ENCODE results near the gene SART3. TPM values are rescaled to one million over a fixed set of nuclear protein-coding genes. Genes with fewer than 3 reads are reported as not detected.
A peak's percentile ranks its signal among the peaks of the same experiment; 100 is the strongest.
"Not testable (repeated sequence)": the region's sequence is repeated elsewhere in the genome, so short reads cannot be mapped to it uniquely, and the experiment has no call there.

The SART3 gene
- total and polyA plus RNA-seq, 10 of the 15 experiments (the other 5 are each of a cell fraction or from before 2014, with no cell fraction given): 8.8 to 179 (median 54.9) TPM

DNA sequence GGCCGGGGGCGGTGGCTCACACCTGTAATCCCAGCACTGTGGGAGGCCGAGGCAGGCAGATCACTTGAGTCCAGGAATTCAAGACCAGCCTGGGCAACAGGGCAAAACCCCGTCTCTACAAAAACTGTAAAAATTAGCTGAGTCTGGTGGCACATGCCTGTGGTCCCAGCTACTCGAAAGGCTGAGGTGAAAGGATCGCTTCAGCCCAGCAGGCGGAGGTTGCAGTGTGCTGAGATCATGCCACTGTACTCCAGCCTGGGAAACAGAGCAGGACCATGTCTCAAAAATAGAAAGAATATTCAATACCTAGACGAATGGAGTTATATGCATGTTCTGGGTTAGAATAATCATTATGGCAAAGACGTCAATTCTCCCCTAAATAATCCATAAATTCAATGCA is 5.6 kb downstream of the SART3 start:
- intact Hi-C loops (cut with micrococcal nuclease; ENCODE audit: unreplicated experiment); H3K9ac ChIP-seq (ENCODE audit: control insufficient read depth, insufficient read depth, low read length); H3K27ac ChIP-seq (ENCODE audit: control insufficient read depth, insufficient read depth); H3K4me1 ChIP-seq (ENCODE audit: control insufficient read depth, insufficient read depth, low read length); DNase-seq (ENCODE audit: low read depth, low spot score); FAIRE-seq; BruUV-seq (replicated peaks); H4K20me1 ChIP-seq (ENCODE audit: control insufficient read depth, insufficient read depth); H3K9me3 ChIP-seq (replicated peaks; ENCODE audit: control insufficient read depth, insufficient read depth, low read length); in situ Hi-C loops (cut with MboI); H2AFZ ChIP-seq (ENCODE audit: control insufficient read depth, low read depth, low read length); H3K4me2 ChIP-seq (ENCODE audit: control insufficient read depth, insufficient read depth); H3K27me3 ChIP-seq (replicated peaks in 1 of 2; ENCODE audit: control insufficient read depth in 2 of 2, insufficient read depth in 2 of 2, low read length in 1 of 2): not testable (repeated sequence)
- Histone ChIP-seq H3K36me3 (ENCODE audit: control insufficient read depth in 2 of 2, insufficient read depth in 2 of 2, low read length in 1 of 2) (peaks cover 0 to 19% of the 10 kb centered on the region in 2 experiments; a peak in 2 of 4 replicates), H3K4me3 (peak overlapping the region; percentile 22; the same call in 1 of the 2 replicates), H3K79me2 (ENCODE audit: control insufficient read depth, insufficient read depth, low read length) (peaks cover 93% of the 10 kb centered on the region)
- POLR2A ChIA-PET: interaction anchor here (0.7 to 1.9 kb wide), 3 partner anchors 14 to 958 kb away, joined by 3 to 8 read pairs (median 3); no protein-coding TSS in a partner anchor
- SMC1A ChIA-PET (ENCODE audit: uncharacterized antibody, unreplicated experiment): interaction anchor here (1.0 to 26.5 kb wide), 10 partner anchors 9 to 108 kb away, joined by 3 to 718 read pairs (median 4); no protein-coding TSS in a partner anchor
- ATAC-seq: 0 out of 3 replicates have a peak, but pooled peaks have one; percentile 12
- 91% methylated on average over 9 of the region's 9 CpGs for WGBS (ENCODE audit: insufficient coverage, insufficient replicate concordance, low lambda C conversion rate, missing lambda C conversion rate)
- CTCF ChIA-PET: interaction anchor here (0.6 to 2.1 kb wide), 6 partner anchors 10 to 823 kb away, joined by 3 to 9 read pairs (median 5); no protein-coding TSS in a partner anchor
- RAD21 ChIA-PET (ENCODE audit: unreplicated experiment): interaction anchor here (0.9 to 23.0 kb wide), 2 partner anchors 13 to 79 kb away, joined by 3 to 413 read pairs; partner anchors contain the start of gene SELPLG
- TF ChIP-seq, protein P1, sequence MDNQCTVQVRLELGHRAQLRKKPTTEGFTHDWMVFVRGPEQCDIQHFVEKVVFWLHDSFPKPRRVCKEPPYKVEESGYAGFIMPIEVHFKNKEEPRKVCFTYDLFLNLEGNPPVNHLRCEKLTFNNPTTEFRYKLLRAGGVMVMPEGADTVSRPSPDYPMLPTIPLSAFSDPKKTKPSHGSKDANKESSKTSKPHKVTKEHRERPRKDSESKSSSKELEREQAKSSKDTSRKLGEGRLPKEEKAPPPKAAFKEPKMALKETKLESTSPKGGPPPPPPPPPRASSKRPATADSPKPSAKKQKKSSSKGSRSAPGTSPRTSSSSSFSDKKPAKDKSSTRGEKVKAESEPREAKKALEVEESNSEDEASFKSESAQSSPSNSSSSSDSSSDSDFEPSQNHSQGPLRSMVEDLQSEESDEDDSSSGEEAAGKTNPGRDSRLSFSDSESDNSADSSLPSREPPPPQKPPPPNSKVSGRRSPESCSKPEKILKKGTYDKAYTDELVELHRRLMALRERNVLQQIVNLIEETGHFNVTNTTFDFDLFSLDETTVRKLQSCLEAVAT (IDR thresholded peaks at IDR 0.05): peak; percentile 52; the same call in 1 of the 2 replicates

DNA sequence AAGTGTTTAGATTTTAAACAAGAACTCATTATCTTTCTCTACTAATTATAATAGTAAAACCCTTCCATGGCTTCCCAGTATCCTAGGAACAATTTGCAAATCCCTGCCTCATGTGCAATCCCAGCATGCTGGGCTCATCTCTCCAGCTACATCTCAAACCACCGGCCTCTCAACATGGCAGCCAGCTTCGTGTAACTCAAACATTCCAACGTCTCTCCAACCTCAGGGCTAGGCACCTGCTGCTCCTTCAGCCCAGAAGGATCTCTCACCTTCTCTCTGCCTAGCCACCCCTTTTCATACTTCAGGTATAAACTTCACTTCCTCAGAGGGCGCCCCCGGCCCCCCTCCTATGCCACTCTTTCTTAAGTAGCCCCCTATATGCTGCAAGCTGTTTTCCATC is 7.2 kb downstream of the SART3 start:
- Histone ChIP-seq H3K79me2 (ENCODE audit: control insufficient read depth, insufficient read depth, low read length) (peaks cover 94% of the 10 kb centered on the region), H3K9me3 (replicated peaks; ENCODE audit: control insufficient read depth, insufficient read depth, low read length) (no peaks in the 10 kb centered on the region), H3K4me3 (0 out of 2 replicates have a peak overlapping the region, but pooled peaks have one; percentile 18), H3K27ac (ENCODE audit: control insufficient read depth, insufficient read depth) (no peak overlapping the region), H3K27me3 (replicated peaks in 1 of 2; ENCODE audit: control insufficient read depth in 2 of 2, insufficient read depth in 2 of 2, low read length in 1 of 2) (no peaks in the 10 kb centered on the region), H3K4me2 (ENCODE audit: control insufficient read depth, insufficient read depth) (0 out of 2 replicates have a peak overlapping the region, but pooled peaks have one; percentile 5), H2AFZ (ENCODE audit: control insufficient read depth, low read depth, low read length) (no peak overlapping the region), H4K20me1 (ENCODE audit: control insufficient read depth, insufficient read depth) (no peaks in the 10 kb centered on the region; the same call in 1 of the 2 replicates), H3K36me3 (ENCODE audit: control insufficient read depth in 2 of 2, insufficient read depth in 2 of 2, low read length in 1 of 2) (peaks cover 0 to 19% of the 10 kb centered on the region in 2 experiments; a peak in 2 of 4 replicates), H3K4me1 (ENCODE audit: control insufficient read depth, insufficient read depth, low read length) (peaks cover 19% of the 10 kb centered on the region), H3K9ac (ENCODE audit: control insufficient read depth, insufficient read depth, low read length) (no peak overlapping the region)
- ATAC-seq: no peak
- ChIA-PET CTCF (interaction anchor here (1.2 to 1.7 kb wide), 2 partner anchors 8 to 12 kb away, joined by 4 read pairs; partner anchors contain the start of gene SART3), RAD21 (ENCODE audit: unreplicated experiment) (interaction anchor here (1.5 kb wide), 1 partner anchor 65 kb away, joined by 4 read pairs; no protein-coding TSS in a partner anchor), POLR2A (interaction anchor here (0.6 kb wide), 1 partner anchor 135 kb away, joined by 4 read pairs; no protein-coding TSS in a partner anchor), SMC1A (ENCODE audit: uncharacterized antibody, unreplicated experiment) (interaction anchor here (26.5 kb wide), 1 partner anchor 64 kb away, joined by 718 read pairs; no protein-coding TSS in a partner anchor)
- DNase-seq (ENCODE audit: low read depth, low spot score): no peak
- intact Hi-C loops (cut with micrococcal nuclease; ENCODE audit: unreplicated experiment): no loop called here
- no peak for TF ChIP-seq BACH1 (IDR thresholded peaks at IDR 0.05; ENCODE audit: borderline replicate concordance)
- no peak for TF ChIP-seq MTA2 (IDR thresholded peaks at IDR 0.05; ENCODE audit: low read depth)
- TF ChIP-seq ZSCAN29 (IDR thresholded peaks at IDR 0.05): no peak
- TF ChIP-seq, protein P2, sequence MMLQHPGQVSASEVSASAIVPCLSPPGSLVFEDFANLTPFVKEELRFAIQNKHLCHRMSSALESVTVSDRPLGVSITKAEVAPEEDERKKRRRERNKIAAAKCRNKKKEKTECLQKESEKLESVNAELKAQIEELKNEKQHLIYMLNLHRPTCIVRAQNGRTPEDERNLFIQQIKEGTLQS (IDR thresholded peaks at IDR 0.05; ENCODE audit: borderline replicate concordance, extremely low read depth, low read depth, low read length): no peak
- WGBS (ENCODE audit: insufficient coverage, insufficient replicate concordance, low lambda C conversion rate, missing lambda C conversion rate): 98% methylated on average over 5 of the region's 5 CpGs
- in situ Hi-C loops (cut with MboI): no loop called here
- BruUV-seq (replicated peaks): no TSS peak
- FAIRE-seq: no peak

All from GM12878 (cell line).